ENCODE results near the gene EXTL2. TPM values are rescaled to one million over a fixed set of nuclear protein-coding genes. Genes with fewer than 3 reads are reported as not detected.
A peak's percentile ranks its signal among the peaks of the same experiment; 100 is the strongest.
"Not testable (repeated sequence)": the region's sequence is repeated elsewhere in the genome, so short reads cannot be mapped to it uniquely, and the experiment has no call there.

Gene EXTL2
- total RNA-seq, 1 donor = 30.7 TPM

- no peak overlapping the region for H3K4me3 ChIP-seq (ENCODE audit: low read depth, low read length)
- TF ChIP-seq, protein P1, sequence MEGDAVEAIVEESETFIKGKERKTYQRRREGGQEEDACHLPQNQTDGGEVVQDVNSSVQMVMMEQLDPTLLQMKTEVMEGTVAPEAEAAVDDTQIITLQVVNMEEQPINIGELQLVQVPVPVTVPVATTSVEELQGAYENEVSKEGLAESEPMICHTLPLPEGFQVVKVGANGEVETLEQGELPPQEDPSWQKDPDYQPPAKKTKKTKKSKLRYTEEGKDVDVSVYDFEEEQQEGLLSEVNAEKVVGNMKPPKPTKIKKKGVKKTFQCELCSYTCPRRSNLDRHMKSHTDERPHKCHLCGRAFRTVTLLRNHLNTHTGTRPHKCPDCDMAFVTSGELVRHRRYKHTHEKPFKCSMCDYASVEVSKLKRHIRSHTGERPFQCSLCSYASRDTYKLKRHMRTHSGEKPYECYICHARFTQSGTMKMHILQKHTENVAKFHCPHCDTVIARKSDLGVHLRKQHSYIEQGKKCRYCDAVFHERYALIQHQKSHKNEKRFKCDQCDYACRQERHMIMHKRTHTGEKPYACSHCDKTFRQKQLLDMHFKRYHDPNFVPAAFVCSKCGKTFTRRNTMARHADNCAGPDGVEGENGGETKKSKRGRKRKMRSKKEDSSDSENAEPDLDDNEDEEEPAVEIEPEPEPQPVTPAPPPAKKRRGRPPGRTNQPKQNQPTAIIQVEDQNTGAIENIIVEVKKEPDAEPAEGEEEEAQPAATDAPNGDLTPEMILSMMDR (IDR thresholded peaks at IDR 0.05; ENCODE audit: insufficient read depth, low read depth, low read length) = peak; percentile 60
- peak; percentile 68 for DNase-seq (ENCODE audit: low read depth)
These were observed 28.4 kb downstream of the EXTL2 start for GRCh38 chr1:100866041-100866900.

DNA sequence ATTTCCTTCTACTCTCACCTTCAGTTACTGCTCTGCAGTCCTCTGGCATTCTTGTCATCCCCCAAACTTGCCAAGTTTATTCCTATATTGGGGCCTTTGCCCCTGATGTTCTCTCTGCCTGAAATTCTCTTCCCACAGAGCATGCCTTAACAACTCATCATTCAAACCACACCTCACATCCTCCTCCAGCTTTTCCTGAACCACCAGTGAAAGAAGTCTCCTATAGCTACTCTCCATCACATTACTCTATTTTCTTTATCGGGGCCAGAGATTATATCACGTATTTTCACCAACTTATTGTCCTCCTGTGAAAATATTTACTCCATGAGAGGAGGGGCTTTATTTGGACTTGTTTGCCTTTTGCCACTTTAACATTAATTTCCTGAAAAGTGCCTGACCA lies 32.1 kb downstream of the EXTL2 start:
- H3K4me3 ChIP-seq (ENCODE audit: low read depth, low read length) = no peak overlapping the region
- DNase-seq (ENCODE audit: low read depth) = peak; percentile 44
- TF ChIP-seq, protein P1 (IDR thresholded peaks at IDR 0.05; ENCODE audit: insufficient read depth, low read depth, low read length) = no peak

- TF ChIP-seq, protein P1 (IDR thresholded peaks at IDR 0.05; ENCODE audit: insufficient read depth, low read depth, low read length) = no peak
- H3K4me3 ChIP-seq (ENCODE audit: low read depth, low read length) = no peak overlapping the region
- DNase-seq (ENCODE audit: low read depth) = peak; percentile 72
These were observed 33.3 kb downstream of the EXTL2 start for GRCh38 chr1:100861379-100861778.

- TF ChIP-seq, protein P1 (IDR thresholded peaks at IDR 0.05; ENCODE audit: insufficient read depth, low read depth, low read length) = no peak
- DNase-seq (ENCODE audit: low read depth) = peak; percentile 33
- no peak overlapping the region for H3K4me3 ChIP-seq (ENCODE audit: low read depth, low read length)
These were observed 34.1 kb downstream of the EXTL2 start for GRCh38 chr1:100860397-100860991.

GRCh38 chr1:100855116-100855515 lies 39.5 kb downstream of the EXTL2 start:
- not testable (repeated sequence) for H3K4me3 ChIP-seq (ENCODE audit: low read depth, low read length)
- peak; percentile 70 for DNase-seq (ENCODE audit: low read depth)

DNA sequence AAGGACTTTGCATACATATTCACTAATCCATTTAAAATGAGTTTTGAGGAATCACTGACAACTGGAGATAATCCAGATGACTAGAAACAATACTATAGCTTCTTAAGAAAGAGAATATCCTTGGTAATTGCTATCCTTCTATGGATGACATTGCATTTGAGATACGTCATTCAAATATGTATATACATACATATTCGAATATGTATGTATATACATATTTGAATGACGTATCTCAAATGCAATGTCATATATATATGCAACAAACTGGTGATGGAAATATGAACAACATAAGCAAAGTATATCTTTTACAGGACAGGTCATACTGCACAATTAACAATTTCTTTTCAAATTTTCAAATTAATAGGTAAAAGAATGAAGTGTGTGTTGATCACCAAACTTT lies 41.7 kb downstream of the EXTL2 start:
- no peak for DNase-seq (ENCODE audit: low read depth)
- TF ChIP-seq, protein P1 (IDR thresholded peaks at IDR 0.05; ENCODE audit: insufficient read depth, low read depth, low read length) = no peak
- no peak overlapping the region for H3K4me3 ChIP-seq (ENCODE audit: low read depth, low read length)

GRCh38 chr1:100851726-100852125 lies 42.9 kb downstream of the EXTL2 start:
- TF ChIP-seq, protein P1 (IDR thresholded peaks at IDR 0.05; ENCODE audit: insufficient read depth, low read depth, low read length) = no peak
- no peak for DNase-seq (ENCODE audit: low read depth)
- no peak overlapping the region for H3K4me3 ChIP-seq (ENCODE audit: low read depth, low read length)
